HepG2 (cell line): ENCODE results near the gene TPSB2.

Experiments
- BHLHE40 ChIP-seq: IDR thresholded peaks from 2 replicates; pipeline ENCODE4 v1.6.1; 2011; ENCODE audit warnings: low read length, improper control_type of control experiment
- FOXK2 ChIP-seq: fragments of 450-650 bp; IDR thresholded peaks from 2 replicates; pipeline ENCODE4 v1.6.1; 2016
- GFI1 ChIP-seq: sonication (generic); formaldehyde crosslinking; IDR thresholded peaks from 2 replicates; pipeline ENCODE4 v1.5.0; 2020; ENCODE audit warnings: missing genetic modification reagents, mild to moderate bottlenecking, borderline replicate concordance
- TCF7L2 ChIP-seq: IDR thresholded peaks from 2 replicates; pipeline ENCODE4 v1.6.1; 2011; ENCODE audit warnings: mild to moderate bottlenecking, low read depth, low read length, moderate library complexity
- TP53 ChIP-seq: sonication (generic); formaldehyde crosslinking; conservative IDR thresholded peaks from 2 replicates; pipeline ENCODE4 v1.4.0; 2020; ENCODE audit warnings: missing genetic modification reagents
- ZNF121 ChIP-seq: sonication (generic); formaldehyde crosslinking; IDR thresholded peaks from 2 replicates; pipeline ENCODE4 v1.5.0; 2020; ENCODE audit warnings: mild to moderate bottlenecking, missing genetic modification reagents

DNA sequence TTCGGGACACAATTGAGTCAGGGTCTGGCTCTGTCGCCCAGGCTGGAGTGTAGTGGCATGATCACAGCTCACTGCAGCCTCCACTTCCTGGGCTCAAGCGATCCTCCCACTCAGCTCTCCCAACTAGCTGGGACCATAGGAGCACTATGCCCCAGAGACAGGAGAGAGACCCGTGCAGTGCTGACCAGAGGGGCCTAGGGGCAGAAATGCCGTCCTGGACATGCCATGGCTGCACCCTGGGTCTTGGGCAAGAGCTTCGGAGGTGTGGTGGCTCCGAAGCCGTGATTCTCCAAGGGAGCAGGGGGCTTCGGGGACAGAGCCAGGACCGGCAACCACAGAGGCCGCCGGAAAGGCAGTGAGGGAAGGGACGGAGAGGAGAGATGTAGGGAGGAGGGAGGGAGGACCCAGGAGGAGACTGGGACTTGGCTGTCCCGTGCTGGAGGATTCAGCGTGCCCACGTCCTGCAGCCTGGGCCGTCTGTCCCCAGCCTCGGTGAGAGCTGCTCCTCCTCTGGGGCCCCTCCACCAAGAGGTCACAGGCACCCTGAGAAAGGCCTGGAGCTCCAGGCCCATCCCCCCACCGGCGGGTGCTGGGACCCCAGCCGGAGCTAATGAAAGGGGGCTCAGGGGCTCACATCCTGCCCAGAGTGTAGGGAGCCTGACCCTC lies 47.8 kb upstream of the TPSB2 start:
- TF ChIP-seq TCF7L2, result no peak
- no peak for TF ChIP-seq GFI1 (CRISPR knock-in tag)
- no peak for TF ChIP-seq TP53
- no peak for TF ChIP-seq ZNF121 (CRISPR knock-in tag)
- TF ChIP-seq FOXK2, result no peak
- TF ChIP-seq BHLHE40, result no peak
